Tibial nerve (tissue), 3 donors: Measurements from ENCODE around the gene TMA16.
"Not testable (repeated sequence)": the region's sequence is repeated elsewhere in the genome, so short reads cannot be mapped to it uniquely, and the experiment has no call there.

Experiments
- CTCF ChIP-seq, 5 experiments: fragments of 200-600 bp in 3 of 5; fragments of 450-650 bp in 2 of 5; sonication (generic) in 3 of 5; IDR thresholded peaks; one replicate each; pipeline ENCODE4 v1.5.1; 2016 to 2019; ENCODE audit warnings: antibody characterized with exemption in 5 of 5, mild to moderate bottlenecking in 3 of 5, moderate library complexity in 2 of 5
- POLR2A ChIP-seq, 2 donors: fragments of 450-650 bp; IDR thresholded peaks; one replicate each; pipeline ENCODE4 v1.6.1; 2017; ENCODE audit warnings: antibody characterized with exemption in 2 of 2, mild to moderate bottlenecking in 2 of 2, moderate library complexity in 2 of 2

- not testable (repeated sequence) for TF ChIP-seq POLR2A, CTCF (IDR thresholded peaks at IDR 0.05)
These were observed 47.5 kb upstream of the TMA16 start for GRCh38 chr4:163447023-163447422.
